GM19035 (cell line): ENCODE results near the gene IDH3A.
A peak's percentile ranks its signal among the peaks of the same experiment; 100 is the strongest.
"Not testable (repeated sequence)": the region's sequence is repeated elsewhere in the genome, so short reads cannot be mapped to it uniquely, and the experiment has no call there.

Experiments
- ATAC-seq: cut with Tn5 transposase; IDR thresholded peaks from one replicate; pipeline ENCODE4 v1.9.1; 2021; ENCODE audit not compliant: unreplicated experiment

Gene IDH3A

DNA sequence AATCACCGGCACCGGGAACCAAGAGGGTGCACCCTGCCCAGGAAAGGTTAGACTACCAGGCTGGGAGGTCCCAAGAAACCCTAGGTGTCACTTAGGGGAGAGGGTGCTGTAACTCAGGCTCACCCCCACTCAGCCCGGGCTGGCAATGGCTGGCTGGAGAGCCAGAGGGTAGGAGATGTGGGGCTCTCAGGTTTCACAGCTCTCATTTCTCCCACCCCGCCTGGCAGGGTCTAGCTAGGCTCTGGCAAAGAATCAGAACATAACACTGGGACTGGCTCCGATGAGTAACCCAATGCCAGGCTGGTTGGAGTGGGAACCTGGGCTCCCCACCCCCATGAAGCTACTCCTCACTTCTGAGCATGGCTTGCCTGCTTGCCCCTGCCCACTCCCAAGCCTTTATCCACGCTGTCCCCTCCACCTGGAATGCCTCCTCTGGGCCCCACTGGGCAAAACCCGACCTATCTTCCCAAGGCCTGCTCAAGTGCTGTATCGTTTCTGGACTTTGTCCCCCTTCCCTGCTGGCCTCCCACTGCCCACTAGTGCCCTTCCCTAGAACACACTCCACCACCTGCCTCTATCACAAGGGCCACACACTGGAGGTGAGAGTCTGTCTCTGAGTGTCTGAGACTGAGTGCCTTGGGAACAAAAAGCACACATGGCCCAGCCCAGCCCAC, 19.9 kb upstream of the IDH3A start:
- ATAC-seq = no peak

DNA sequence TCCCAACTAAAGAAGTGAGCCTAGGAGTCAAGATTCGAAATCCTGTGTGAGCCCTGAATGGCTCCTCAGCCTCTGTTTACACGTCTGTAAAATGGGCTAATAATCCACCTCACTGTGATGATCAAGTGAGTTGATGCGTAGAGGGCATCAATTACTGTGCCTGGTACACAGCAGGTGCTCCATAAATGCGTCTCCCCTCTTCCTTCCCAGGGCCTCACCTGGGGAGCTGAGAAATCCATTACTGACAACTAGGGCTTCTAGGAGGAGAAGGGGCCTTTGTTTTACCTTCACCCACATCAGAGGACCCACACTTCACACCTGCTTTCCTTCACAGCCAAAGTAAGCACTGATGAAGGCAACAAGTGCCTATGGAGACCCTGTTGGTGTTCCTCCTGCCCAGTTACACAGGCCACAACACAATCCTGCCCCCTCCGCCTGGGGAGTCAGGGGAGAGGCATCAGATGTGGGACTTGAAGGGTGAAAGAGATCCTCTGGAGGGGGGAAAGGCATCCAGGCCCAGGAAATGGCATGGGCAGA, 19.3 kb upstream of the IDH3A start:
- no peak for ATAC-seq

DNA sequence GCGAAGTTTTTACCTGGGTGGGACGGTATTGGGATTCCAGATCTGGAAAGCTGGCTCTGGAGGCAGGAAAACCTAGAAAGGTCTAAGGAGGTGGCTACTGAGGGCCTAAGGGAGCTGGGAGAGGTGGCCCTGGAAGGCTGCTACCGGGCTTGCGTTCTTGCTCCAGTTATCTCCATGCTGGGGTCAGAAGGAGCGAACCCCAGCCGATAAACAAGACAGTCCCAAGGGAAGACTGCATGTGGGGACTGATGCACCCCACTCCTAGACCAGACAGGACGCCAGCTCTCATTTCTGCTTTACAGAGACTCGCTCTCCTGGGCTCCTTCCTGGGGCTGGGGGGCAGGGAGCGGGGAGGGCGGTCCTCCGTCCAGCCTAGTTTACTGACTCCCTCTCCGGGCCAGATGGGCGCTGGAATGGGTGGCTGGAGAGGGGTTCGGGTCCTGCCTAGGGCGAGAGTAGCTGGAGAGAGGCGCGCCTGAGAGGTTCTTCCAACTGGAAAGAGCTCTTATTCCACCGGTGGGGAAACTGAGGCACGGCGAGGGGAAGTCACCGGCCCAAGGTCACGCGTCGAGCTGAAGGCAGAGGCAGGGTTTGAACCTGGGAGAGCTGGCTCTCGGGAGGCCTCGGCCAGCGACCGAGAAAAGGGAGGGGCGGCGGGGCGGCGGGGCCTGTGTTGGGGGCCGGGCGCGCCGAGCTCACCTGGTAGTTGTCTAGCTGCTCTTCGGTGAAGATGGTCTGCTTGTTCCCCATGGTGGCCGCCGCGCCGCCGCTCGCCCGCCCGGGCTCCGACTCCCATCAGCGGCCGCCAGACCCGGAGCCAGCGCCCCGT, 18.5 kb upstream of the IDH3A start:
- ATAC-seq = no peak

DNA sequence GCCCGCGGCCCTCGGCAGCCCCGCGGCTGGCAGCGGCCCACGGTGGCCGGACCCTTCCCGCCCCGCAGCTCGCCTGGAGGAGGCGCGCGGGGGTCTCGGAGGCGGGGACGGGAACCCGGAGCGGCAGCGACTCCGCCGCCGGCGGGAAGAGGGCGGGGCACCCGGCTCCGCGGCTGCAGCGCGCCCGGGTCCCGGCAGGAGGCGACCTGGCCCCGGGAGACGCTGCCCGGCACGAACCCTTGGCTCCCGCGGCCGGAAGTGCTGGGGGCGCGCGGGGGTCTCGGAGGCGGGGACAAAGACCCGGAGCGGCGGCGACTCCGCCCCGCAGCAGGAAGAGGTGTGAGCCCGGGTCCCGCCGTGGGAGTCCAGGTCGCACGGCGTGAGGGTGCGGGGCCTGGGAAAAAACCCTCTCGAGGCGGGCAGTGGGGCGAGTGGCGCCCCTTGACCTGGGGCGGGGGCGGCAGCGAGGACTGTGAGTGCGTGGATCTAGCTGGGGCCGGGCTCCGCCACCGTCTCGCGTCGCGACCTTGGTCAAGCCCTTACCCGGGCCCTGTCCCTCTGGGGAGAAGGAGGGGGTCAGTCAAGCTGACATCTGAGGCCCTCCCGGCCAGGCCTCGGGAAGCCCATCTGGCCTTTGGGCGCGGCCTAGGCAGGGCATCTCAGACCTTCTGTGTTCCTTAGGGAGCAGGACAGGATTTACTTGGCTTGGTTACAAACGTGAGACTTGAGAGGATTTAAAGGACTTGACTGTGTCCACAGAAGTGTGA, 17.7 kb upstream of the IDH3A start, which contains the start of gene CIB2:
CIB2 (minus strand) TSS at position 151 of the 767 bp plus-strand sequence. CDS start 230 bp downstream, outside the sequence.
- peak; percentile 74 for ATAC-seq

DNA sequence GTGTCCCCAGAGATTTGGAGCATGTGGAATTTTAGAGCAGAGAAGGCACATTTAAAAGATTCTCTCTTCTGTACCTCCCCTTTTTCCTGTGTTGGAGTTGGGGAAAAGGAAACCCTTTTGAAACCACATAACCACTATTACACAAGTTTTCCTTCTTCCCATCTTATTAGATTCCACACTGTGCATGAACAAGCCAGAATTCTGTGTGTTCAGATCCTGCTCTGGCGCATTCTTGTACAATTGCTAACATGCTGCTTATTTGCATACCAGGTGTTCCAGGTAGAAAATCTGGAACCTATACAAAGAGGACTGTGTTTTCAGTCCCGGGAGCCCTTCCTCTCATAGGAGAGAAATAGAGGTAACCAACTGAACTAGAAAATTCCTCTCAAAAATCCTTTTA, 15.4 kb upstream of the IDH3A start:
- ATAC-seq = no peak

DNA sequence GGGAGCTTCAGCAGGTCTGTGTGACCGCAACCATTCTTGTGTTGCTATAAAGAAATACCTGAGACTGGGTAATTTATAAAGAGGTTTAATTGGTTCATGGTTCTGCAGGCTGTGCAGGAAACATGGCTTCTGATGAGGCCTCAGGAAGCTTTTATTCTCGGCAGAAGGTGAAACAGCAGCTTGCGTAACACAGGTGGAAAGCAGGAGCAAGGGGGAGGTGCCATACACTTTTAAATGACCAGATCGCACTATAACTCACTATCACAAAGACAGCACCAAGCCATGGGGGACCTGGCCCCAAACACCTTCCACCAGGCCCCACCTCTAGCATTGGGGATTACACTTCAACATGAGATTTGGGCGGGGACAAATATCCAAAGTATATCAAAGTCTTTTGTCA, 9.6 kb upstream of the IDH3A start:
- ATAC-seq = no peak

DNA sequence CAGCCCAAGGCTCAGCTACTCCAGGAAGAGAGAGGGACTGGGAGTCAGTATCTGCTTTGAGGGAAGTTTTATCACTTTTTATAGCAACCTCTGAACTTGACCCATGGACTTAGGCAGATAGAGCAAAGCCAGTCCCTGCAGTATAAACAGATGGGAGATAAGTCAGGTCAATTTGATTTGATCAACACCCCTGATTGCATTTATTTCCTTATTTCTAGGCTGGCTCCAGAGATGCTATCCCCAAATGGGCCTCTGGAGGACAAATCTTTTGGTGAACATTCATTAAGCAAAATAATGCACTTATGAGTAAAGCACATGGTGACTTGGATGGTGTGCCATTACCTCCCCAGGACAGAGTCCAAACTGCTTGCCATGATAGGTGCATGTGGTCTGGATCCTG, 8.9 kb upstream of the IDH3A start:
- ATAC-seq = no peak

DNA sequence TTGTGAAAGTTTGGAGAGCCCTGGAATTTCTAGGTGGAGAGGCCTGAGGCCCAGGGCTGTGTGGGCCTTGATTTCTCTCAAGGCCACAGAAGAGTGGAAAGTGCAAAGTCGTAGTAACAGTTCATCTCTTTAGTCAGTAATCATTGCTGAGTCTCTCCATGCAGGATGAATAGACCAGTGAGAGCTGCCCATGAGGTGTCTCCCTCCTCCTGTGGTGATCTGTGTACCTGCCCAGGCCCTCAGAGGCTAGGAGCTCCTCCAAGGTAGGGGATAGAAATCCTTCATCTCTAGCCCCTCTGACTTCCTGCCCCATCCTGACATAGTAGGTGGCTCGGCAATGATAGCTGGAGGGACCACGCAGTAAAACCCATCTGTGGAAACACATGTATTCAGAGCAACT, 6.8 kb upstream of the IDH3A start:
- no peak for ATAC-seq

DNA sequence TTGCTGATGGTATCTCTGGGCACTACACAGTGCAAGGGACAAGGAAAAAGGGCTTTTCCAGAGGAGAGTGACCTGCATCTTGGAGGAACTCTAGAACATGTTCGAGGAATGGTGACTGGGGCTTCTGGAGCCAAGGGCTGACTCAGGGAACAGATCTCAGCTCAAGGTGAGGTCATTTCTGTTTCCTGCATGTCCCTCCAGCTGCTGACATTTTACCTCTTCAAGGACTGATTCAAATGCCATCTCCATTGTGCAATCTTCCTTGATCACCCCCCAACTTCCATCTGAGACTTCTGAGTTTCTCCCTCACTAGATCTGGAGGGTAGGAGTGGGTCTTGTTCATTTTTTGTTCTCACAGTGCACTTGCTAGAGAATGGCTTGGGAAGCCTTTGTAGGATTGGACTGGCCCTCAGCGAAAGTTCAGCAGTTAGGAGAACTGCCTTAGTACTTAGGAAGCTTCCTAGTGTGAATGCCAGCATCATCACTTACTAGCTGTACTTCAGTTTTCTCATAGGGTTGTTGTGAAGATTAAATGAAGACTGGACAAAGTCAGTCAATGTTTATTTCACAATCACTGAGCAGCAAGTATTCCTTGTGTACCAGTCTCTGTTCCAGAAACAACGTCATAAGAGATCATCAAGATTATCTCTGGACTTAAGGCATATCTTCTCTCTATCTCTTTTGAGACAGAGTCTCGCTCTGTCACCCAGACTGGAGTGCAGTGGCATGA, 2.6 kb upstream of the IDH3A start:
- no peak for ATAC-seq

DNA sequence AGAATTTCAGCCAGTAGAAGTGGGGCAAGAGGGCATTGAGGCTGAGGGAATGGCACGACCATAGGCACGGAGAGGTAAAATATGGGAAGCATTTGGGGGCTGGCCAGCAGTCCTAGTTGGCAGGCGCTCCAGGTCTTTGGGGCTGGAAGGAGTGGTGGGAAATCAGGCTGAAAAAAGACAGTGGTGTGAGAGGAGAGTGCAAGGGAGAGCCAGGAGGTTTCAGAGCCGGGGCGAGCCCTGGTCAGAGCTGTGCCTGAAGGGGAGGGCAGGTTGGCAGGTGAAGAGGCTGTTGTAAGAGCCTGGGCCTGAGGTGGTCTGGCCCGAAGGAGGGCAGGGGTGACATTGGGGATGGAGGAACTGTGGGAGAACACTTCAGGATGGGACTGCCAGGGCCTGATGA, 1.6 kb upstream of the IDH3A start:
- ATAC-seq = no peak

DNA sequence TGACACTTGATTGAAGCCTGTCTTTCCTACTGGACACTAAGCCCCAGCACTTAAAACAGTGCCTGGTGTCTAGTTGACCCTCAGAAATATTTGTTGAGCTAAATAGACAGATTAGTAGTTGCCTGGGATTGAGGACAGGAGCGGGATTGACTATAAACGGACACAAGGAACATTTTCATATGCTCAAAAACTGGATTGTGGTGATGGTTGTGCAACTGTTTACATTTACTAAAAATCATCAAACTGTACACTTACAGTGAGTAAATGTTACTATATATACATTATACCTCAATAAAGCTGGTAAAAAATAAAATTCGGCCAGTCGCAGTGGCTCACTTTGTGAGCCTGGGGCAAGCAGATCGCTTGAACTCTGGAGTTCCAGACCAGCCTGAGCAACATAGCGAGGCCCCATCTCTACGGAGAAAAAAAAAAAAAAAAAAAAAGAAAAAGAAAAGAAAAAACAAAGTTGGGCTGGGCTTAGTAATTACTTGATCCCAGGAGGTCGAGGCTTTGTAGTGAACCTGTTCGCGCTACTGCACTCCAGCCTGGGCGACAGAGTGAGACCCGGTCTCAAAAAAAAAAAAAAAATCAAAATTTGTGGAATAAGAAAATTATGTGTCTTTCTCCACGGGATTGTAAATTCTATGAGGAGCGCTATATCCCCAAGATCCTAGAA, 632 bp upstream of the IDH3A start:
- peak; percentile 10 for ATAC-seq

DNA sequence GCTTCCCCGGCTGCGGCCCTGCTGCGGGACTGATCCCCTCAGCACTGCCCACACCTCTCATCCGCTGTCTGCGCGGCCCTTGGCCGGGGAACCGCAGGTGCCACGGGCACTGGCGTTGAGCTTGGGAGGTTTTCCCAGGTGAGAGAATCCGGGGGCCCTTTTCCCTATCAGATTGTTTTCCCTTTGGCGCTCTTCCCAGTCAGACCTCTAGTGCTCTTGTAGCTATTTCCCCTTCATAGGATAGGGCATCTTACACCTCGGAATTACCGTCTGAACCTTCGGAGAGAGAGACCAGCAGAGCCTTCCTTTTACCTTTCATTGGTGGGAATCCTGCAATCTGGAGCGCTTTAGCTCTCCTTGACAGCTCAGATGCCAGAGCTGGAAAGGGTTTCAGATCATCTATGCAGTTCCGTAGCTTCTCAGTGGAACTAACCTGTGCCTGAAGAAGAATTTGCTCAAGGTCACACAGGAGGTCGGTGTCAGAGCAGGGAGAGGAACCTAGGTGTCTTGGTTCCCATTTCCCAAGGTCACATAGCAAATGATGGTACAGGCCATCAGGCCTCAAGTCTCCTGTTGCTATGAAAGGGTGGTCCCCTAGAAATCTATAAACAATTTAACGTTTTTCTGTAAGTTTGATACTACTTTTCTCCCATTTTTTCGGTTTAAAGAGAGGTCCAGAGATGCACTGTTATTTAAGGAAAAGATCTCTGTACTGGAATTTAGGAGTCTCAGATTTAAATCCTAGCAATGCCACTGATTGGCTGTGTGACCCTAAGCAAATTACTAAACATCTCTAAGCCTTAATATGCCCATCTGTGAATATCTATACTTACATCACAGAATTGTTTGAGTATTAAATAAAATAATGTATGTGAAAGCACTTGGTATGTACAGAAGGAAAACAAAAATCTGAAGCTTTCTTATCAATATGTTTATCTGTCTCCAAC, 916 bp downstream of the IDH3A start:
- no peak for ATAC-seq

DNA sequence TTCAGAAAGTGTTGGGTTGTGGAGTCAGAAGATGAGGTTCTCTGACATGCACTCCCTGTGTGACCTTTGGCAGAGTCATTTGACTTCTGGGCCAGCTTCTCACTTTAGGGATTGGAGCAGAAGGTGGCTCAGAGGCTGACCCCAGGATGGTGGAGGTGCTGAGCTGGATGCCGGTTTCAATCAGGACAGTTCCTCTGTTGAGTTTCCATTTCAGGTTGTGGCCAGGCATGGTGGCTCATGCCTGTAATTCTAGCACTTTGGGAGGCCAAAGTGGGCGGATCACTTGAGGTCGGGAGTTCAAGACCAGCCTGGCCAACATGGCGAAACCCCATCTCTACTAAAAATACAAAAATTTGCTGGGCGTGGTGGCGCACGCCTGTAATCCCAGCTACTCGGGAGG, 1.9 kb downstream of the IDH3A start:
- ATAC-seq = not testable (repeated sequence)

DNA sequence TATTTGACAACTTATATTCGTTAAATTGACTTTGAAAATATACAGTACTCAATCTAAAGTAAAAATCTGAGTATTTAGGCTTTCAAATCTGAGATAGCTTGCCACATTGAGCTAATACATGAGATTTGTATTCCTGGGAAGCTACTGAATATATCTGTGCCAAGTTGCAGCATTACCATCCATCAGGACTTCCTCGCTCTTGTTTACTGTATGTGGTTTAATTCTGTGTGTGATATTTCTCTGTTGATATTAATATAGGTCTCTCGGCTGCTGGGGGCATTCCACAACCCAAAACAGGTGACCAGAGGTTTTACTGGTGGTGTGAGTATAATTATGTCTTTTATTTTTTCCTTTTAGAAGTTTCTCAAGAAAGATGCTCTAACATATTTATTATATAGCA, 5.8 kb downstream of the IDH3A start:
- no peak for ATAC-seq

DNA sequence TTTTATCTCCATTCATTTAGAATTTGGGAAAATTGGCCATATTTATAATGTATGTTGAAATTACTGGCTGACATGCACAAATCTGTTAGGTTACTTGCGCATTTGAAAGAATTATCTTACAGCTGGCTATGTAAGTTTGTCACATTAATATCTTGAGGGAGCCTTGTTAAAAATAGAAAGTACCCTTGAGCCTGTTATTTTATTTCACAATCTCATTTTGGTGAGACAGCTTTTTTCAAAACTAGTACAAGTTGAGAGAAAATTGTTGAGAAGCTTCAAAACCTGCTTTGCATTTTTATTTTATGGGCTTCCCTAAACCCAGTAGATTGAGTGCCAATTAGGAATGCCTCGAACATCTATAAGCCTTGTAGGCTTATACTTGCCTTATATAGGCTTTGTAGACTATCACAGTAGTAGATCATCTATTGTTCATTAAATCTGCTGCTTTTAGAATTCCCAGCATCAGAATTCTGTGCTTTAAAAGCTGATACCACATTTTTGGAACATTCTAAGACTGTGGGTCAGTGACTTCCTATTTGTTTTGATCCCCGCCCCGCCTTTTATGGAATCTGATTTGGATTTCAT, 6.3 kb downstream of the IDH3A start:
- ATAC-seq = no peak

DNA sequence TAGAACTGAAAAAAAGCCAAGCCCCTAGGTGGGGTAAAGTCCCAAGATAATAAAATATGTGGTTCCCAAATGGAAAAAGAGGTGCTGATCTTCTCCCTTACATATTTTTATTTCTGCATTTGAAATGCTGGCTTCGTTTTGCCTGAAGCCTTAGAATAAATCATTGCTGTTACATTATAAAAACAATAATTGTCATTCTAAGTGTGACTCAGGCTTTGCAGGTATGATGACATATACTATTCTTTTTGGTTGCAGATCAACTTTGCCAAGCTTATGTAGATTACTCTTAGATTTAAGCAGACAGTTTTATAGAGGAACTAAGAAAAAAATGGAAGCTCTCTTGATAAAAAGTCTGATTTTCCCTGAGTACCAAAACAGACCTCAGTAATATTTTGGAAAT, 7.5 kb downstream of the IDH3A start:
- ATAC-seq = no peak

DNA sequence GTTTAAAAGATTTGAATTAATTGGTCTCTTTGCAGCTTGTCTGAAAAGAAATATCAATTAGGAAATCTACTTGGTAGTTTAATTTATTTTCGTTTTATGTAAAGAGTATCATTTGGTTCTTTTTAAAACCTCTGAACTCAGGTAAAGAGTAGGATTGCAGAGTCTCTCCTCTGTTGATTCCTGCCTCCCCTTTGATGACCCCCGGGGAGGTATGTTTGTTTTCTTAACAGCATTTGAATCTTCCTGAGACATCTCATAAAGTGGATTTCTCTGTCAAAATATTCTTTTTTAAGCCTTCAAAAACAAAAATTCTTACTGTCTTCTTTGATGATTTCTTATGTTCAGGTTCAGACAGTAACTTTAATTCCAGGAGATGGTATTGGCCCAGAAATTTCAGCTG, 8.0 kb downstream of the IDH3A start:
- ATAC-seq = no peak

DNA sequence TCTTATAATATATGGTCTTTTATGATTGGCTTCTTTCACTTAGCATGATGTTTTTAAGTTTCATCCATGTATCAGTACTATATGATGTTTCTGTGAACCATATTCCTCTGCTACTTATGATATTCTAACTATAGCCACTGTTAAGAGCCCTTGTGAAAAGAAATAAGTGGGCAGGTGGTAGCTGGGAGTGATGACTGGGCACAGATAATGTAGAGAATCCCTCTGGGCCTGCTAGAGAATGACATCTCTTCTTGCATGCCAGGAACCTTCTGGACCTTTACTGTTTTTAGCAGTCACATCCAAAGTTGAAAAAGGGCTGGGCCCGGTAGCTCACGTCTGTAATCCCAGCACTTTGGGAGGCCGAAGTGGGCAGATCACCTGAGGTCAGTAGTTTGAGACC, 10.2 kb downstream of the IDH3A start:
- no peak for ATAC-seq

DNA sequence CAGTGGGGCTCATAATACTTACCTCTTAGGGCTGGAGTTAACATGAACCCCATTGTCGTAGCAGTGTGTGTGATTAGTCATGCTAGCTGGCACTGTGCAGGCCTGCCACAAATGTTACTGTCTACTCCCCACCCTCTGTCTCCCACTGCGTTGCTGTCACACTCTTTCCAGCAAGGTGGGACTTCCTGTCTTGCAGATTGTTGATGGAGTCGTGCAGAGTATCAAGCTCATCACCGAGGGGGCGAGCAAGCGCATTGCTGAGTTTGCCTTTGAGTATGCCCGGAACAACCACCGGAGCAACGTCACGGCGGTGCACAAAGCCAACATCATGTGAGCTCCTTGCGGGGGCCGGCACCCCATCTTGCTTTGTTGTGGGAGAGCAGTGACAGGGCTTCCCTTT, 12.9 kb downstream of the IDH3A start:
- ATAC-seq = no peak
